ENCODE data around the gene ACP1. TPM values are rescaled to one million over a fixed set of nuclear protein-coding genes. Genes with fewer than 3 reads are reported as not detected.

Gene ACP1
- total and polyA plus RNA-seq, 2 experiments from 2014 or later = 189 to 281 TPM

DNA sequence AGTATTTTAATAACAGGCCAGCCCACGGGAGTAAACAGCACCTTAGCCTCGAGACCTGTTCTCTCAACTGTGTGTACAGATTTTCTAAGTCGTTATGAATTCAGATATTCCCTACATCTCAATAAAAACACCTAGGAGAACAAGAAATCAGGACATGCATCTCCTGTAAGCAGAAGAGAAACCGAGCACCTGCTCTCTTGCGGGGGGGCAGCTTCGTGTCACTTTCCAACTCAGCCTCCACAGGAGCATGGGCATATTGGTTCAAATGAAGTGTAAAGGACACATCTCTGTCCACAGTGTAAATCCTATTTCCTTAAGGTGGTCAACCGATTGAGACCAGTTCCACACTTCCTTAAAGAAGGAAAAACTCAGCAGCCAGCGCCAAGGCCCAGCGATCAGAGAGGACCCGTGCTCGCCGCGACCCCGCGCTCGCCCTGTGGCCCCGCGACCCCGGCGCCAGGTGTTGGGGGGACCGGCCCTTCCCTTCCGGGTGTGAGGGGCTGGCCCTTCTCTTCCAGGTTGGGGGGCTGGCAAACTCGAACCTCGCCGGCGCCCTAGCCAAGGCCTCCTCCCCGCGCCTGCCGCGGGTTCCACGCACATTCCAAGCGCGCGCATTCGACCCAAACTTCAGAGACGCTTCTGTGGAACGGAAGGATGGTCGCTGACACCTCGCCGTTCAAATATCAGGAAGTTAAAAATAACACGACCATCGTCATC, 1.6 kb upstream of the ACP1 start (continued):
- no peak for TF ChIP-seq ZNF462 (CRISPR knock-in tag; IDR thresholded peaks at IDR 0.05)

GRCh38 chr2:263774-264492, 814 bp upstream of the ACP1 start, which contains the start of gene SH3YL1:
Gene SH3YL1 (minus strand): TSS chr2:264032. CDS start chr2:263984, 48 bp downstream.
- peaks cover 32% of the 10 kb centered on the region for H3K4me1 ChIP-seq (ENCODE audit: insufficient read depth)
- H3K9me2 ChIP-seq (ENCODE audit: insufficient read depth) = no peaks in the 10 kb centered on the region
- H3K9me3 Mint-ChIP-seq = peaks cover 4% of the 10 kb centered on the region
- peaks cover 29% of the 10 kb centered on the region for H3K4me1 Mint-ChIP-seq
- H3K4me2 ChIP-seq = peak within 1 kb of the TSS; percentile 95
- peak; percentile 42; the same call in 1 of the 2 replicates for TF ChIP-seq POLR2AphosphoS5 (IDR thresholded peaks at IDR 0.05; ENCODE audit: low read depth)
- no peak for TF ChIP-seq CREB1 (CRISPR knock-in tag; IDR thresholded peaks at IDR 0.05; ENCODE audit: low read depth)
- TF ChIP-seq ZNF331 (CRISPR knock-in tag; IDR thresholded peaks at IDR 0.05; ENCODE audit: low read depth) = no peak
- no peak for TF ChIP-seq REST (IDR thresholded peaks at IDR 0.05; ENCODE audit: unreplicated experiment)
- peak; percentile 65 for DNase-seq (ENCODE audit: low spot score)
- peaks cover 24% of the 10 kb centered on the region for H3K27me3 Mint-ChIP-seq (ENCODE audit: insufficient read depth, low read depth, poor library complexity)
- peak within 1 kb of the TSS; percentile 86; the same call in 1 of the 2 replicates for H3K27ac ChIP-seq (ENCODE audit: low read depth)
- H3K79me2 ChIP-seq (replicated peaks; ENCODE audit: insufficient read depth) = peaks cover 89% of the 10 kb centered on the region
- H3K27me3 ChIP-seq (ENCODE audit: insufficient read depth) = peaks cover 12% of the 10 kb centered on the region
- peaks cover 40% of the 10 kb centered on the region for H4K20me1 ChIP-seq (replicated peaks; ENCODE audit: insufficient read depth)
- no peaks in the 10 kb centered on the region for H3K36me3 ChIP-seq (ENCODE audit: insufficient read depth)
- H2AFZ ChIP-seq = peak within 1 kb of the TSS; percentile 89; the same call in 1 of the 2 replicates
- peak; percentile 64 for ATAC-seq
- H3K27ac Mint-ChIP-seq = peak within 1 kb of the TSS; percentile 98
- peak within 1 kb of the TSS; percentile 86 for H3K4me3 ChIP-seq
- no peaks in the 10 kb centered on the region for H3F3A ChIP-seq (replicated peaks; ENCODE audit: low read depth)
- H3K4me3 Mint-ChIP-seq = peak within 1 kb of the TSS; percentile 91
- H3K36me3 Mint-ChIP-seq (ENCODE audit: low read depth) = peaks cover 14% of the 10 kb centered on the region

Measured in GM23338 (cell line).